NCI-H2227 treated with DMSO at 0.1 percent for 48 hours (cell line): Measurements from ENCODE around the gene PIPOX.

Source experiments
- DNase-seq: peaks from one replicate; lab custom pipeline; 2025; lab: John Stamatoyannopoulos, UW

The PIPOX gene

DNA sequence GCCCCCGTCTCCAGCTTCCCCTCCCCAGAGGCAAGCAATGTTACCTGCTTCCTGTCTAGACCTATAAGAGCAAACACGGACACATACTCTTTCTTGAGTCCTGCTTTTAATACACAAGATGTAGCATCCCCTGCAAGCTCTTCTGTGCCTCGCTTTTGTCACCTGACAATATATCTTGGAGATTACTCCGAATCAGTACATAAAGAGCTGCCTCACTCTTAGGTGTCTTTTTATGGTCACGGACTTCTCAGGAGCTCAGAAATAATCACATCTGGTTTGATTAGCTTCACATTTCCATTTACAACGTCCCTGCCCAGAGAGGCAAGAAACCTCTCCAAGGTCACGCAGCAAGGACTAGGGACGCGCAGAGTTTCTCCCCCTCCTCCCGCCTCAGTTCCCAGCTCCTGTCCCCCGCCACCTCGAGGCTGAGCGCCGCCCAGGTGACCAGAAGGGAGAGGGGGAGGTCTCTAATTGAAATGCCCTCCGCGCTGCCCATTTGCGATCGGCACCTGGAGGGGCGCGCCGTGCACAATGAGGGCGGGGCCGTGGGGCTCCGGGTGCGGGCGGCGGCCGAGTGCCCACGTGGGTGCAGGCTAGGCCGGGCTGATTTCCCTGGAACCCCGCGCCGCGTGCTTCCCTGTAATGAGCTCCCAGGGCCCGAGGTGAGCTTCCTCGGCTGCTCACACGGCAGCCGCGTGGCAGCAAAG lies 23.3 kb upstream of the PIPOX start:
- no peak for DNase-seq

GRCh38 chr17:29020576-29020975 lies 22.4 kb upstream of the PIPOX start:
- DNase-seq = no peak

DNA sequence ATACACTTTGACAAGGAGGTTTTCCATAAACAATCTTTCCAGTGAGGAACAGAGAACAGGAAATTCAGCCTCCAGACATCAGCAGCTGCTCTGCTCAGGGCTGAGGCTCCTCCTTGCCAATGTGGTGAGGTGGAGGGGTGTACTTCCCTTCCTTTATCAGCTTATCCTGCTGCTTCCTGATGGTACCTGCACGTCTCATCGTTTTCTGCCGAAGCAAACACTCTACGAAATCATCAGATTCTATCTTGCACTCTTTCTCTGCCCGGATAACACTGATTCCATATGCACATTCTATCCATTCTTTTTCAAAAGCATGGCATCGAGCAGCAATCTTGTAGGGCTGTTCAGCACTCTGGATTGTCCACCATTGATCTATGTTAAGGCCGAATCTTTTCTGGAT lies 21.7 kb upstream of the PIPOX start:
- no peak for DNase-seq

DNA sequence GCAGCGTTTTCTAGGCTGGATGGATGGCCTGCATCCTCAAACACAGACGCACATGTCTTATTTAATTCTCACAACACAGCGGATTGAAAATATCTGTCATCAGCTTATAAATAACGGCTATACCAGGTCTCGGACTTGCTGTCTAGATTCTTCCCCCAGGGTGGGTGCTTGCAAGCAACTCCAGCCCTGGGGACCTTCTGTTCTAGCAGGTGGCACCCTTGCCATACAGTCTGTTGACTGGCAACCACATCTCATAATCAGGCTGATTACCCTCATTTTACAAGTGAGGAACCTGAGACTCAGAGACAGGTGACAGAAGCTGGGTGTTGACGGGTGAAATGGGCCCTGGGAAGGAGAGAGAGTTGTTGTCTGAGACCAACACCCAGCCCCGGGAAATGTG lies 20.9 kb upstream of the PIPOX start:
- DNase-seq = no peak

GRCh38 chr17:29024316-29024952 lies 18.5 kb upstream of the PIPOX start:
- no peak for DNase-seq

DNA sequence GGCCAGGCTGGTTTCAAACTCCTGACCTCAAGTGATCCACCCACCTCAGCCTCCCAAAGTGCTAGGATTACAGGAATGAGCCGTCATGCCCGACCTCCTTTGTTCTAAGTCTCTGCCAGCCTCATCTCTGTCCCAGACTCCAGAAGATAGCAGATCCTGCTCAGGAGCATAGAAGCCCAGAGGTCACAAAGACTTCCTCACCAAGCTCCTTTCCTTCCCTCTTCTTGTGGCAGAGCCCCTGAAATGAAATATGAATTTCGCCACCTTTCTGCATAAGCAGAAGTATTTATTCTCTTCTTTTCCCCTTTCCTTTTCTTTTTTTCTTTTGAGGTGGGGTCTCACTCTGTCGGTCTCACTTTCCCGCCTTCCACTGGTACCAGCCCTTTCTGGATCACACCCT lies 11.5 kb upstream of the PIPOX start:
- no peak for DNase-seq

GRCh38 chr17:29032013-29032856 lies 10.7 kb upstream of the PIPOX start:
- DNase-seq = no peak

GRCh38 chr17:29032857-29033197 lies 10.1 kb upstream of the PIPOX start:
- no peak for DNase-seq

DNA sequence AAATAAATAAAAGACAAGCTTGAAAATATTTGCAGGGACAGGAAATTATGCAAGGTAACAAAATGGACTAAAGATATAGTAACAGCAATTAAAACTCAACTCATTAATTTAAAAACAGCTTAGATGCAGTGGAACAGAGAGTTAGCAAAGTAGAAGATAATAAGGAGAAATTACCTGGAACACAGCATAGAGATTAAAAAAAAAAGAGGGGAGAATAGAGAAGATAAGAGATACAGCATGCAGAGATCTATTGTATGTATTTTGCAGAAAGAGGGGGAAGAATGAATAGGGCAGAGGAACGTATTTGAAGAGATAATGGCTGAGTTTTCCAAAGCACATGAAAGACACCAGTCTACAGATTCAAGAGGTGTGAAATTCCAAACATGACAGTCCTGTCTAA lies 8.4 kb upstream of the PIPOX start:
- DNase-seq = no peak

DNA sequence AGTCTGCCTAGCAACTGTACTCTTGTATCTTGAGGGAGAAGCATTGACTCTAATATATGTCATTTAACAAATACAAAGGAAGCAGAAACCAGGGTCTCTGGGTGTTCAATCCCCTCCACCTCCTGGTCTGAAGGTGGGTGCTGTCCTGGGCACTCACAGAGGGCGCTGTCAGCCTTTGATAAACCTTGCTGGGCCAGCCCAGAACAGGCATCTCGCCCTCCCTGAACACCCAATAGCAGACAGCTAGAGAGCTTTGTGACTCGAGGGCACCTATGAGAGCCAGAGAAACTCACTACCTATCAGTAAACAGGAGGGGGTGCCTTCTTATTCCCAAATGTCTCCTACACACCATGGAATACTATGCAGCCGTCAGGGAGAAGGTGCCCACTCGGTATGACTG lies 6.4 kb upstream of the PIPOX start:
- DNase-seq = no peak

DNA sequence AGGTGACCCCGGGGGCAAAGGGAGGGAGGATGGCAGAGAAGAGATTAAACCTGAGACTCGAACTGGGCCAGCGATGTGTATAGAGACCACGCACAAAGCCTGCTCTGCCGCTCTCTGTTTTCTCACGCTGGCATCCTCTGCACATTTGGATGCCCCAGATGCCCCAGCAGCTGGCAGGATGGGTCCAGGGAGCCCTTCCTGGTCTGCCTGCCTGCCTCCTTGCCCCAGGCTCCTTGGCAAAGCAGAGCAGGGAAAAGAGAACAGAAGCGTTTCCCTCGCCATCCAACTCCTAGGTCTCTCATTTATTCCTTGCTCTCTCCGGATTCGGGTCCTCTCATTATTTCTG lies 5.2 kb upstream of the PIPOX start:
- no peak for DNase-seq

- DNase-seq = peak; percentile 52
Observed at GRCh38 chr17:29038085-29038795, 4.7 kb upstream of the PIPOX start.

GRCh38 chr17:29039764-29040598 lies 3.0 kb upstream of the PIPOX start:
- DNase-seq = peak; percentile 21

GRCh38 chr17:29041091-29041490 lies 1.9 kb upstream of the PIPOX start:
- DNase-seq = no peak

DNA sequence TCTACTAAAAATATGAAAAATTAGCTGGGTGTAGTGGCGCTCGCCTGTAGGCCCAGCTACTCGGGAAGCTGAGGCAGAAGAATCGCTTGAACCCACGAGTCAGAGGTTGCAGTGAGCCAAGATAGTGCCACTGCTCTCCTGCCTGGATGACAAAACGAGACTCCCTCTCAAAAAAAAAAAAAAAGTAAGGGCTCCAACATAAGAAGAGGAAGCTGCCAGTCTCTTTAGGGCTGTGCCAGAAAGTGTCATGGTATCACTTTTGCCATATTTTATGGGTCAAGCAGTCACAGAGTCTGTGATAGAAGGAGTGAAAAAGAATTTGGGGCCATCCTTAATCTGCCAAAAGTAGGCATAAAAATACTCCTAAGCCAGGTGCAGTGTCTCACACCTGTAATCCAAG lies 1.4 kb upstream of the PIPOX start:
- DNase-seq = no peak

GRCh38 chr17:29042026-29042678 lies 789 bp upstream of the PIPOX start:
- DNase-seq = no peak

GRCh38 chr17:29043539-29044145 lies 701 bp downstream of the PIPOX start:
- DNase-seq = peak; percentile 20

DNA sequence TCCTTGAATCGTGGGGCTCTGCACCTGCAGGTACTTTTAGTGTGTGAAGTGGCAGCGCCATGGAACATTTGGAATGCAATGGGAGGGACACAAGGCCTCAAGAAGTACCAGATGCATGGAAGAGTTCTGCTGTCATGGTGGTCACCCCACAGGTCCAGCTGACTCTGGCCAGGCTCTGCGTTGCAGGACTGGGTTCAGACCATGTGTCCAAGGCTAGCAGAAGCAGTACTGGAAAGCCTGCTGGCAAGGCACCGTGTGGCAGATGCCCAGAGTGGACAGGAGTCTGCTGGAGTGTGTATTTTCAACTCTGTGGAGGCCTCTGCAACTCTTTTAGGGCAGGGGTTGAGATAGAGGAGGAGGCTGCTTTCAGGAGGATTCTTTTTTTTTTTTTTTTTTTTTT lies 2.1 kb downstream of the PIPOX start:
- no peak for DNase-seq

GRCh38 chr17:29045734-29046472 lies 3.0 kb downstream of the PIPOX start:
- no peak for DNase-seq

DNA sequence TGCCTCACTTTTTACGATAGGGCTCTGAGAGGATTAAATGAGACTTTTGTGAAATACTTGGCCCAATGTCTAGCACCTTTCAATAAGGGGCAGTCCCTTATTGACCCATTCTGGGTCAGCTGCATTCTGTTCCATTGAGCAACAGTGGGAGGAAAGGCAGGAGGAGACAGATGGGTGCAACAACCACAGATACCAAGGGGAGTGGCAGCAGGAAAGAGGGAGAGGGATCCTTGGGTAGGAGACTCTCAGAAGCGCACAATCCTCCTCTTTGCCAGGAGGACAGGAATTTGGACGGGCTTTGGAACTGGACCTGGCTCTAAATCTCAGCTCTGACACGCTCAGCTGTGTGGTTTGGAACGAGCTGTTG lies 3.5 kb downstream of the PIPOX start:
- DNase-seq = no peak
